GM12873 (cell line): ENCODE results near the gene PALMD.

Source experiments
- TF ChIP-seq, protein P1 (sequence below): IDR thresholded peaks from 2 replicates; pipeline ENCODE4 v1.5.1; 2012; ENCODE audit warnings: low read depth, mild to moderate bottlenecking, moderate library complexity, low read length, control low read depth; ENCODE audit not compliant: insufficient read depth; ENCODE audit errors: missing control alignments

Gene PALMD

DNA sequence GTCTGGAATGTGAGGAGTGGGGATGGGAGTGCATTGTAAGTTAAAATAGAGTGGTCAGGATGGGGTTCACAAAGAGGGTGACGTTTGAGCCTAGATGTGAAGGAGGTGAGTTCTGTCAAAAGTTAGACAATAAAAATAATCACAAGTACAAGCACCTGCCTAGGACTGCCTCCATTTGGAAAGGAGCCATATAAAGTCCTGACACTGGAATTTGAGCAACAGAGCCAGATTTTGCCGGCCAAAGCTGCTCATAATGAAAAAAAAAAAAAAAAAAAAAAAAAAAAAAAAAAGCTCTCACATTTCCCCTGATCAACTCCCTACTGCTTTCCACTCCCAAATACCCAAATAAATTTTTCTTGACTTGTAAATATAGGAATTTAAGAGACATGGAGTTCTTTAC is 4.1 kb downstream of the PALMD start:
- TF ChIP-seq, protein P1, sequence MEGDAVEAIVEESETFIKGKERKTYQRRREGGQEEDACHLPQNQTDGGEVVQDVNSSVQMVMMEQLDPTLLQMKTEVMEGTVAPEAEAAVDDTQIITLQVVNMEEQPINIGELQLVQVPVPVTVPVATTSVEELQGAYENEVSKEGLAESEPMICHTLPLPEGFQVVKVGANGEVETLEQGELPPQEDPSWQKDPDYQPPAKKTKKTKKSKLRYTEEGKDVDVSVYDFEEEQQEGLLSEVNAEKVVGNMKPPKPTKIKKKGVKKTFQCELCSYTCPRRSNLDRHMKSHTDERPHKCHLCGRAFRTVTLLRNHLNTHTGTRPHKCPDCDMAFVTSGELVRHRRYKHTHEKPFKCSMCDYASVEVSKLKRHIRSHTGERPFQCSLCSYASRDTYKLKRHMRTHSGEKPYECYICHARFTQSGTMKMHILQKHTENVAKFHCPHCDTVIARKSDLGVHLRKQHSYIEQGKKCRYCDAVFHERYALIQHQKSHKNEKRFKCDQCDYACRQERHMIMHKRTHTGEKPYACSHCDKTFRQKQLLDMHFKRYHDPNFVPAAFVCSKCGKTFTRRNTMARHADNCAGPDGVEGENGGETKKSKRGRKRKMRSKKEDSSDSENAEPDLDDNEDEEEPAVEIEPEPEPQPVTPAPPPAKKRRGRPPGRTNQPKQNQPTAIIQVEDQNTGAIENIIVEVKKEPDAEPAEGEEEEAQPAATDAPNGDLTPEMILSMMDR = no peak

DNA sequence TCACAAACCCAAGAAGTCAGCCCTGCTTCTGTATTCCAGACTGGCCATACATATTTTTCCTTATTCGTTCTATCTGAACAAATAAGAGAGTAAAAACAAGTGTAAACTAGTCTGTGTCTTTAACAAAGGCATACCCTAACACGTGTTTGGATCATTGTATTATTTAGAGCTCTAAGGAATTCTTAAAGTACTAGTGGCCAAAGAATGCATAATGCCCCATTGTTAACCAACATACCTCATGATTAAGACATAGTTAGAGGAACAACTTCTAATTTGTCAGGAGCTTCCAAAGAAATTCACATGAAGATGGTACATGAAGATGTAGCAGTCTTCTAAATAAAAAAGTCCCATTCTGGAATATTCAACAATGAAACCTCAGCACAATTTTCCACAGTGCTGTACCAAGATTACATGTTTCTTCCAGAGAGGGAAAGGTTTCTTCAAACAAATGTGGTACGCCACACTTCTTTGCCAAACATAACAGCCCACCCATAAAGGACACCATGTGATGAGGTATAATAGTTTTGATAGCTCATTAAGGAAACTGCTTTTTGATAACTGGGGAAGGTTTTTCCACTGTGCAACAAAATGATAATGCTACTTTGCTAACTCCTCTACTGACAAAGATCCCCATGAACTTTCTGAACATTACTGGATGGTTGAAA is 5.0 kb downstream of the PALMD start:
- TF ChIP-seq, protein P1 = no peak

DNA sequence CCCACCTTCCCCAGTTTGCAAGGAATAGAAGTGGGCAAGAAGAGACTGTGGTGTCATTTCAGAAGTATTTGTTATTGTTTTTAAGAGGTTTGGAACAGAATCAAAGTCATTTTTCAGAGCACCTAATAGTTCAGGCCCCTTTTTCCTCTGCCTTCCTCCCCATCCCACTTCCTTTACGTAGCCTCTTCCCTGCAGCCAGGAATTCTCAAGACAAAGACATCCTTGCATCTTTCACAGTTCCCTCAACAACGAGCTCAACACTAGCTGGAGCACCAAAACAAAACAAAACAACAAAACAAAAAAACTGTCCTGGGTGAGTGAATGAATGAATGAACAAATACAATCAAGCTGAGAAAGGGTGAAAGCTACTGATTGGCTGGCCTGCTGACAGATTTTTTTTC is 7.0 kb downstream of the PALMD start:
- TF ChIP-seq, protein P1 = no peak

DNA sequence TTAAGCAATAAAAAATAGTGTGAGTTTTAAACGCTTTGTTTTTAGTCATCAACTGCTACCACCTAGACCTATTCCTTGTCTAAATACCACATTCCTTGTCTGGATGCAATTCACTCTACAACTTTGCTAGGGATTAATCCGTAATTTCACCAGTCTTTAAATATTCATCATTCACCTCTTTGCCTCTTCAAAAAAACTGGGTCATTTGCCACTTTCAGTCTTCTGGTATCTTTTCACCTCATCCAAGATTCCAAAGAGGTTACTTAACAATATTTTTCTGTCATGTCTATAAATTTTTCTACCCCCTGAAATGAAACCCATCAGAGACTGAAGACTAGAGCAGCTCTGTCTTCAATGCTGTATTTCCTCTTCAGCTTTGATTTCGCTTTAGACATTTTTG is 9.5 kb downstream of the PALMD start:
- TF ChIP-seq, protein P1 = no peak

- TF ChIP-seq, protein P1 = no peak
Observed at GRCh38 chr1:99656701-99657100, 10.8 kb downstream of the PALMD start.

DNA sequence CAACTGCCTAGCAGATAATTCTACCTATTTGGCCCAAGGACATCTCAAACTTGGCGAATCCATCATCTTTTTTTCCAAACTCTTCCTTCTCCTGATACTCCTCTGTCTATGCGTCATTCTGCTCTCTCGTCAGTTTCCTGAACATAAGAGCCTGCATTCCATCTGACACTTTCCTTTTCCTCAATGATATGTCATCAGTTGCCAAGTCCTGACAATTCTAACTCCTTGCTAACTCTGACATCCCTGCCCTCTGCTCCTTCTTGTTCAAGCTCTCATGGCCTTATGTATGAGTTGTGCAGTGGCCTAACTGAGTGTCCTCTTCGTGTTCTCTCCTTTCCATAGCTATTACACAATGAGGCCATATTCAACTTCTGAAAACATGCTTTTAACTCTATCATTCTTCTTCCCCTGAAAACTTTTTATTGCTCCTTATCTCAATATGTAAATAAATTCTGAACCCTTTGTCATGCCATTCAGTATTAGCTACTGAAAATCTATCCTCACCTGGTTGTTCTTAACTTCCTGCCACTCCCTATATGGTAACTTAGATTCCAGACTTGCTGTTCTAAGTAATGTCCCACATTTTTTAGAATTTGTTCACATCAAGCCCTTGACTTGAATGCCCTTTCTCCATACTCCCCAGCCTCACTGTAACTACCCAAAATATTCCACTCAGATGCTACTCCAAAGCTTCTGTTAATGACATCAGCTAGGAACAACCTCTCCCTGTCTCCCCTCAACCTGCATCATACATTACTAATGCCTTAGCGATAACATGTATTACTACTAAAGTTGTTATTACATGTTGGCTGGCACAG is 11.5 kb downstream of the PALMD start:
- TF ChIP-seq, protein P1 = no peak

DNA sequence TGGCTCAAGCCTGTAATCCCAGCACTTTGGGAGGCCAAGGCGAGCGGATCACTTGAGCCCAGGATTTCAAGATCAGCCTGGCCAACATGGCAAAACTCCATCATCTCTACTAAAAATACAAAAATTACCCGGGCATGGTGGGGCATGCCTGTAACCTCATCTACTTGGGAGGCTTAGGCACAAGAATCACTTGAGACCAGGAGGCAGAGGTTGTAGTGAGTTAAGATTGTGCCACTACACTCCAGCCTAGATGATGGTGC is 12.0 kb downstream of the PALMD start:
- TF ChIP-seq, protein P1 = no peak
